ENCODE measurements around the gene ERCC4. TPM values are rescaled to one million over a fixed set of nuclear protein-coding genes. Genes with fewer than 3 reads are reported as not detected.

ERCC4 gene
- polyA plus RNA-seq, 1 of the 3 experiments (the other 2 are of a cell fraction) = 1.8 TPM

DNA sequence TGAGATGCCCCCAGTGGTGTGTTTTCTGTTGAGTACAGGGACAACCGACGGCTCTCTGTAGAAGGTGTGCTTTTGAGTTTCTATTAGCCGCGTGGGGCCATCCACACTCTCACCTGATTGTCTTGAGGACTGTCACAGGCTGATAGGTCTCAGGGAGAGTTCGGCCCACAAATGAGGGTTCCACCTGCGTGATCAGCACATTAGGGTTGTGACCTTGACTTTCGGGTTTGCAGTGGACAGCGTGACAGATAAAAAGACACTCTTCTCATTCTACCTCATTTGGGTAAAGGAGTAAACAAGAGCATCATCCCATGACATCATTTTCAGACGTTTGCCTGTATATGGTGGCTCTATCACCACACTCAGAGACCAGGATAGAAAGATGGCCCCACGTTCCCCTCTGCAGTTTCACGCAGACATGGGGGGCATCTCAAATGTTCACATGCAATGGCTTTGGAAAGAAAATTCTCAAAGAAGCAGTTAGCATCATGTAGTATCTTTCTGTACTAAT, 76.9 kb downstream of the ERCC4 start:
- Histone ChIP-seq H4K20me1 (ENCODE audit: insufficient read depth) (no peaks in the 10 kb centered on the region), H3K9me3 (no peaks in the 10 kb centered on the region), H3K27ac (ENCODE audit: low read depth in 2 of 2, low read length in 1 of 2) (no peak overlapping the region), H3K4me3 (ENCODE audit: low read depth in 2 of 2, low read length in 1 of 2) (no peak overlapping the region), H3K4me2 (no peak overlapping the region), H3K4me1 (ENCODE audit: control insufficient read depth in 1 of 2, insufficient read depth in 2 of 2, low read depth in 1 of 2, low read length in 1 of 2) (no peaks in the 10 kb centered on the region), H3K36me3 (replicated peaks in 1 of 2; ENCODE audit: control insufficient read depth in 1 of 2, insufficient read depth in 2 of 2, low read length in 1 of 2) (no peaks in the 10 kb centered on the region), H3K79me2 (ENCODE audit: insufficient read depth) (no peaks in the 10 kb centered on the region), H3K27me3 (ENCODE audit: insufficient read depth) (no peaks in the 10 kb centered on the region; the same call in 1 of the 2 replicates), H3K9me2 (no peaks in the 10 kb centered on the region), H3K9ac (no peak overlapping the region), H3F3A (replicated peaks; ENCODE audit: insufficient read depth) (no peaks in the 10 kb centered on the region), H2AFZ (ENCODE audit: low read depth) (no peak overlapping the region)
- 62% methylated on average over 8 of the region's 11 CpGs for WGBS (ENCODE audit: low lambda C conversion rate)
- TF ChIP-seq FOXM1 (IDR thresholded peaks at IDR 0.05; ENCODE audit: low read depth) (no peak), SMC3 (IDR thresholded peaks at IDR 0.05; ENCODE audit: low read depth, low read length) (no peak), TCF12 (IDR thresholded peaks at IDR 0.05) (no peak), TAF1 (IDR thresholded peaks at IDR 0.05; ENCODE audit: borderline replicate concordance, low read depth, low read length) (no peak), RAD21 (IDR thresholded peaks at IDR 0.05; ENCODE audit: low read length) (no peak), GABPA (IDR thresholded peaks at IDR 0.05; ENCODE audit: low read depth) (no peak), EZH2phosphoT487 (IDR thresholded peaks at IDR 0.05; ENCODE audit: borderline replicate concordance, low read depth) (no peak), CHD2 (IDR thresholded peaks at IDR 0.05; ENCODE audit: low read length, partially characterized antibody) (no peak), SIN3A (IDR thresholded peaks at IDR 0.05; ENCODE audit: borderline replicate concordance, low read depth, low read length) (no peak), JUND (IDR thresholded peaks at IDR 0.05) (no peak)
- TF ChIP-seq, protein P1, sequence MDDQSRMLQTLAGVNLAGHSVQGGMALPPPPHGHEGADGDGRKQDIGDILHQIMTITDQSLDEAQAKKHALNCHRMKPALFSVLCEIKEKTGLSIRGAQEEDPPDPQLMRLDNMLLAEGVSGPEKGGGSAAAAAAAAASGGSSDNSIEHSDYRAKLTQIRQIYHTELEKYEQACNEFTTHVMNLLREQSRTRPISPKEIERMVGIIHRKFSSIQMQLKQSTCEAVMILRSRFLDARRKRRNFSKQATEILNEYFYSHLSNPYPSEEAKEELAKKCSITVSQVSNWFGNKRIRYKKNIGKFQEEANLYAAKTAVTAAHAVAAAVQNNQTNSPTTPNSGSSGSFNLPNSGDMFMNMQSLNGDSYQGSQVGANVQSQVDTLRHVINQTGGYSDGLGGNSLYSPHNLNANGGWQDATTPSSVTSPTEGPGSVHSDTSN (IDR thresholded peaks at IDR 0.05) = no peak
- TF ChIP-seq, protein P2, sequence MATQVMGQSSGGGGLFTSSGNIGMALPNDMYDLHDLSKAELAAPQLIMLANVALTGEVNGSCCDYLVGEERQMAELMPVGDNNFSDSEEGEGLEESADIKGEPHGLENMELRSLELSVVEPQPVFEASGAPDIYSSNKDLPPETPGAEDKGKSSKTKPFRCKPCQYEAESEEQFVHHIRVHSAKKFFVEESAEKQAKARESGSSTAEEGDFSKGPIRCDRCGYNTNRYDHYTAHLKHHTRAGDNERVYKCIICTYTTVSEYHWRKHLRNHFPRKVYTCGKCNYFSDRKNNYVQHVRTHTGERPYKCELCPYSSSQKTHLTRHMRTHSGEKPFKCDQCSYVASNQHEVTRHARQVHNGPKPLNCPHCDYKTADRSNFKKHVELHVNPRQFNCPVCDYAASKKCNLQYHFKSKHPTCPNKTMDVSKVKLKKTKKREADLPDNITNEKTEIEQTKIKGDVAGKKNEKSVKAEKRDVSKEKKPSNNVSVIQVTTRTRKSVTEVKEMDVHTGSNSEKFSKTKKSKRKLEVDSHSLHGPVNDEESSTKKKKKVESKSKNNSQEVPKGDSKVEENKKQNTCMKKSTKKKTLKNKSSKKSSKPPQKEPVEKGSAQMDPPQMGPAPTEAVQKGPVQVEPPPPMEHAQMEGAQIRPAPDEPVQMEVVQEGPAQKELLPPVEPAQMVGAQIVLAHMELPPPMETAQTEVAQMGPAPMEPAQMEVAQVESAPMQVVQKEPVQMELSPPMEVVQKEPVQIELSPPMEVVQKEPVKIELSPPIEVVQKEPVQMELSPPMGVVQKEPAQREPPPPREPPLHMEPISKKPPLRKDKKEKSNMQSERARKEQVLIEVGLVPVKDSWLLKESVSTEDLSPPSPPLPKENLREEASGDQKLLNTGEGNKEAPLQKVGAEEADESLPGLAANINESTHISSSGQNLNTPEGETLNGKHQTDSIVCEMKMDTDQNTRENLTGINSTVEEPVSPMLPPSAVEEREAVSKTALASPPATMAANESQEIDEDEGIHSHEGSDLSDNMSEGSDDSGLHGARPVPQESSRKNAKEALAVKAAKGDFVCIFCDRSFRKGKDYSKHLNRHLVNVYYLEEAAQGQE (IDR thresholded peaks at IDR 0.05; ENCODE audit: low read depth, low read length) = no peak
- no peak for DNase-seq
- ChIA-PET POLR2A (no interaction called here), CTCF (interaction anchor here (1.1 kb wide), 1 partner anchor 60 kb away, joined by 4 read pairs; no protein-coding TSS in a partner anchor)

DNA sequence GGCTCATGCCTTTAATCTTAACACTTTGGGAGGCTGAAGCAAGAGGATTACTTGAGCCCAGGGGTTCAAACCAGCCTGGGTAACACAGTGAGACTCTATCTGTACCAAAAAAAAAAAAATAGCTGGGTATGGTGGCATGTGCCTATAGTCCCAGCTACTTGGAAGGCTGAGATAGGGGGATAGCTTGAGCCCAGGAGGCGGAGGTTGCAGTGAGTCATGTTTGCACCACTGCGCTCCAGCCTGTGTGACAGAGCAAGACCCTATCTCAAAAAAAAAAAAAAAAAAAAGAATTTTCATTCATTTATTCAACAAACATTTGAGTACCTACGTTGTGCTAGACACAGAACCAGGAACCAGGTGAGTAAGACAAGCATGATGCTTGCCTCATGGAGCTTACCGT, 77.6 kb downstream of the ERCC4 start:
- H3K9ac ChIP-seq = no peak overlapping the region
- no peak for DNase-seq
- H3K4me3 ChIP-seq (ENCODE audit: low read depth in 2 of 2, low read length in 1 of 2) = no peak overlapping the region
- H3K36me3 ChIP-seq (replicated peaks in 1 of 2; ENCODE audit: control insufficient read depth in 1 of 2, insufficient read depth in 2 of 2, low read length in 1 of 2) = no peaks in the 10 kb centered on the region
- no peak overlapping the region for H2AFZ ChIP-seq (ENCODE audit: low read depth)
- TF ChIP-seq CHD2 (IDR thresholded peaks at IDR 0.05; ENCODE audit: low read length, partially characterized antibody) = no peak
- no peaks in the 10 kb centered on the region for H3K79me2 ChIP-seq (ENCODE audit: insufficient read depth)
- H3K4me1 ChIP-seq (ENCODE audit: control insufficient read depth in 1 of 2, insufficient read depth in 2 of 2, low read depth in 1 of 2, low read length in 1 of 2) = no peaks in the 10 kb centered on the region
- no peaks in the 10 kb centered on the region for H3F3A ChIP-seq (replicated peaks; ENCODE audit: insufficient read depth)
- WGBS (ENCODE audit: low lambda C conversion rate) = 77% methylated on average over 4 of the region's 4 CpGs
- CTCF ChIA-PET = interaction anchor here (1.1 kb wide), 1 partner anchor 61 kb away, joined by 4 read pairs; no protein-coding TSS in a partner anchor
- no peaks in the 10 kb centered on the region for H3K9me3 ChIP-seq
- H3K9me2 ChIP-seq = no peaks in the 10 kb centered on the region
- H4K20me1 ChIP-seq (ENCODE audit: insufficient read depth) = no peaks in the 10 kb centered on the region
- no peaks in the 10 kb centered on the region; the same call in 1 of the 2 replicates for H3K27me3 ChIP-seq (ENCODE audit: insufficient read depth)
- no peak overlapping the region for H3K27ac ChIP-seq (ENCODE audit: low read depth in 2 of 2, low read length in 1 of 2)
- no peak overlapping the region for H3K4me2 ChIP-seq
- POLR2A ChIA-PET = no interaction called here

Data from SK-N-SH (cell line).